ENCODE data around the gene DUSP22.

GRCh38 chr6:311679-312220, 19.5 kb downstream of the DUSP22 start:
- TF ChIP-seq POLR2A (IDR thresholded peaks at IDR 0.05): no peak
- no peak for TF ChIP-seq CTCF (IDR thresholded peaks at IDR 0.05)
